Transverse colon (tissue), 4 donors: ENCODE measurements around the gene WDFY3. TPM values are rescaled to one million over a fixed set of nuclear protein-coding genes. Genes with fewer than 3 reads are reported as not detected.

Source experiments
- DNase-seq: peaks from one replicate; pipeline ENCODE4 v3.0.0-alpha.2; 2019
- H3K27ac ChIP-seq, 4 donors: fragments of 200-600 bp; sonication (generic); 2 replicates each; pipeline ENCODE4 v1.5.1; 2016 to 2018; ENCODE audit warnings: inconsistent platforms in 4 of 4
- H3K27me3 ChIP-seq: fragments of 200-600 bp; sonication (generic); 2 replicates; pipeline ENCODE4 v1.5.1; 2017; ENCODE audit warnings: inconsistent platforms
- H3K36me3 ChIP-seq, 4 donors: fragments of 200-600 bp; sonication (generic); 2 replicates each; pipeline ENCODE4 v1.5.1; 2017 to 2019; ENCODE audit warnings: inconsistent platforms in 4 of 4
- H3K4me1 ChIP-seq, 4 donors: fragments of 200-600 bp; sonication (generic); 2 replicates each; pipeline ENCODE4 v1.5.1; 2017 to 2020; ENCODE audit warnings: inconsistent platforms in 4 of 4
- H3K4me3 ChIP-seq, 4 donors: fragments of 200-600 bp; sonication (generic); 1 replicate in 1 of 4; 2 replicates in 3 of 4; pipeline versions ENCODE4 v1.5.1 to v1.6.1; 2017 to 2019; ENCODE audit warnings: inconsistent platforms in 4 of 4
- H3K9me3 ChIP-seq, 2 donors: fragments of 200-600 bp; sonication (generic); 2 replicates each; pipeline ENCODE4 v1.5.1; 2017 to 2019; ENCODE audit warnings: inconsistent platforms in 2 of 2
- CTCF ChIP-seq, 5 experiments: fragments of 200-600 bp in 3 of 5; fragments of 450-650 bp in 2 of 5; sonication (generic) in 3 of 5; IDR thresholded peaks; 1 replicate in 2 of 5; 2 replicates in 3 of 5; pipeline ENCODE4 v1.5.1; 2016 to 2017; ENCODE audit warnings: antibody characterized with exemption in 5 of 5, inconsistent platforms in 3 of 5, mild to moderate bottlenecking in 2 of 5, moderate library complexity in 1 of 5
- EP300 ChIP-seq: sonication (generic); formaldehyde crosslinking; IDR thresholded peaks from one replicate; pipeline ENCODE4 v1.6.1; 2017; ENCODE audit warnings: antibody characterized with exemption, low read depth
- POLR2A ChIP-seq: fragments of 450-650 bp; IDR thresholded peaks from one replicate; pipeline ENCODE4 v1.6.1; 2016; ENCODE audit warnings: antibody characterized with exemption, mild to moderate bottlenecking, moderate library complexity
- POLR2AphosphoS5 ChIP-seq, 3 donors: sonication (generic); formaldehyde crosslinking; IDR thresholded peaks; one replicate each; pipeline ENCODE4 v1.6.1; 2016; ENCODE audit warnings: antibody characterized with exemption in 3 of 3
- WGBS, 2 donors: methylation state at CpG; one replicate each; pipeline ENCODE4 v1.1.5; 2018; ENCODE audit warnings: low coverage in 1 of 2; 5-methylcytosine and 5-hydroxymethylcytosine counted together
- in situ Hi-C, 4 donors: fragments of 200-750 bp; cut with MboI; loops; one replicate each; pipeline versions ENCODE4 v1.15.0 to v1.15.1; 2017; ENCODE audit warnings: low sequenced_read_pairs in 3 of 4, low pct_ligation_motif_present in 1 of 4, low pct_unique_long_range_greater_than_20kb in 1 of 4
- intact Hi-C: fragments of 100-400 bp; cut with DNase I; formaldehyde crosslinking; loops from one replicate; pipeline ENCODE4 v1.15.1; 2023; ENCODE audit warnings: low total_unique reads
- total RNA-seq, 4 donors: library from RNA; depleted of rRNA; stranded (reverse); fragments of >200 nt; gene quantifications; one replicate each; pipeline ENCODE4 v1.1.0, GENCODE V29; 2016

WDFY3 gene, protein sequence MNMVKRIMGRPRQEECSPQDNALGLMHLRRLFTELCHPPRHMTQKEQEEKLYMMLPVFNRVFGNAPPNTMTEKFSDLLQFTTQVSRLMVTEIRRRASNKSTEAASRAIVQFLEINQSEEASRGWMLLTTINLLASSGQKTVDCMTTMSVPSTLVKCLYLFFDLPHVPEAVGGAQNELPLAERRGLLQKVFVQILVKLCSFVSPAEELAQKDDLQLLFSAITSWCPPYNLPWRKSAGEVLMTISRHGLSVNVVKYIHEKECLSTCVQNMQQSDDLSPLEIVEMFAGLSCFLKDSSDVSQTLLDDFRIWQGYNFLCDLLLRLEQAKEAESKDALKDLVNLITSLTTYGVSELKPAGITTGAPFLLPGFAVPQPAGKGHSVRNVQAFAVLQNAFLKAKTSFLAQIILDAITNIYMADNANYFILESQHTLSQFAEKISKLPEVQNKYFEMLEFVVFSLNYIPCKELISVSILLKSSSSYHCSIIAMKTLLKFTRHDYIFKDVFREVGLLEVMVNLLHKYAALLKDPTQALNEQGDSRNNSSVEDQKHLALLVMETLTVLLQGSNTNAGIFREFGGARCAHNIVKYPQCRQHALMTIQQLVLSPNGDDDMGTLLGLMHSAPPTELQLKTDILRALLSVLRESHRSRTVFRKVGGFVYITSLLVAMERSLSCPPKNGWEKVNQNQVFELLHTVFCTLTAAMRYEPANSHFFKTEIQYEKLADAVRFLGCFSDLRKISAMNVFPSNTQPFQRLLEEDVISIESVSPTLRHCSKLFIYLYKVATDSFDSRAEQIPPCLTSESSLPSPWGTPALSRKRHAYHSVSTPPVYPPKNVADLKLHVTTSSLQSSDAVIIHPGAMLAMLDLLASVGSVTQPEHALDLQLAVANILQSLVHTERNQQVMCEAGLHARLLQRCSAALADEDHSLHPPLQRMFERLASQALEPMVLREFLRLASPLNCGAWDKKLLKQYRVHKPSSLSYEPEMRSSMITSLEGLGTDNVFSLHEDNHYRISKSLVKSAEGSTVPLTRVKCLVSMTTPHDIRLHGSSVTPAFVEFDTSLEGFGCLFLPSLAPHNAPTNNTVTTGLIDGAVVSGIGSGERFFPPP (N-terminal part only)
- total RNA-seq: 100 to 1,000 TPM in 1 of 4 donors, 10 to 100 TPM in 3; 58.8 to 449 (median 69.2) TPM

DNA sequence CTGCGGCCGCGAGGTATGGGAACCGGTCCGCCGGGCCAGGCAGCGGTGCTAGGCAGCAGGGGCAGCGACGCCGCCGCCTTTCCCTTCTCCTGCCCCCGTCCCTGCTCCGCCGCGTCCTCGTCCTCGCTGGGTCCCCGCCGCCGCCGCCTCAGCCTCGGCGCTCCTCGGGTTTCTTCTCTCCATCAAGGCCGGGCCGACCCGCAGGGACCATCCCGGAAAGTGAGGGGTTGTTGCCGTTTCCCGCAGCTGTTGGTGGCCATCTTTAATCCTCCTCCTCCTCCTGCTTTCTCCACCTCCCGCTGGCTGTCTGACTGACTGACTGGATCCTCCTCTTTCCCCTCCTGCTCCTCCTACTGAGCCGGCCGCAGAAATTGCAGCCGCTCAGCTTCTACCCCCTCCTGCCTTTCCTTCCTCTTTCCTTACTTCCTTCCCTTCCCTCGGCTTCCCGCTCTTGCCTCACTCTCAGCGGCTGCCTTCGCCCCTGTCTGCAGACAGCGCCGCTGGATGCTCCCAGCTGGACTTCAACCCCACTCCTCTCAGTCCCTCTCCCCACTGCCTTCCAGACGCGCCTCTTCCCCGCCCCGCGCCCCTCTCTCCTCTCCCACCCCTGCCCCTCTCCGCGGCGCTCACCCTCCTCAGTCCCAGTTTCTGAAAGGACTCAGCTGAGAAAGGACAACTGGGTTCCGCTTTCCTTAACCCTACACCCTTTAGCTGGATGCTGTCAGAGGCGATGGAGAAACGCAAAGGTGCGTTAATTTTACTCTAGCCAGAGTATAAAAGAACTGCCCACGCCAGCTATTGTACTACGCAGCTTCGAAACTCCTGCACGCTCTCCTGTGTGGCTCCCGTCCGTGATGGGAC lies at the start of gene WDFY3:
WDFY3 (minus strand) TSS at position 309 of the 861 bp plus-strand sequence. CDS start 106,099 bp downstream, outside the sequence.
- H3K36me3 ChIP-seq: no peaks in the 10 kb centered on the region
- H3K9me3 ChIP-seq: no peaks in the 10 kb centered on the region
- H3K27me3 ChIP-seq: no peaks in the 10 kb centered on the region
- in situ Hi-C loops: loop anchor here in 1 of 4 donors (25.0 kb wide), 1 partner anchor 204 kb away; no protein-coding TSS in a partner anchor
- peak within 1 kb of the TSS; percentile 93 to 94 (median 94) for H3K27ac ChIP-seq
- 2 to 5% methylated on average over 22 to 51 of the region's 58 CpGs for WGBS, 2 donors
- intact Hi-C loops: no loop called here
- peak within 1 kb of the TSS; percentile 60 to 96 (median 82) for H3K4me3 ChIP-seq
- no peak for TF ChIP-seq CTCF (IDR thresholded peaks at IDR 0.05)
- TF ChIP-seq POLR2A: peak; percentile 69
- peak; percentile 68 to 77 (median 73) for TF ChIP-seq POLR2AphosphoS5 (IDR thresholded peaks at IDR 0.05)
- peaks cover 6 to 33% (median 14%) of the 10 kb centered on the region in 4 donors for H3K4me1 ChIP-seq
- peak; percentile 81 for DNase-seq

DNA sequence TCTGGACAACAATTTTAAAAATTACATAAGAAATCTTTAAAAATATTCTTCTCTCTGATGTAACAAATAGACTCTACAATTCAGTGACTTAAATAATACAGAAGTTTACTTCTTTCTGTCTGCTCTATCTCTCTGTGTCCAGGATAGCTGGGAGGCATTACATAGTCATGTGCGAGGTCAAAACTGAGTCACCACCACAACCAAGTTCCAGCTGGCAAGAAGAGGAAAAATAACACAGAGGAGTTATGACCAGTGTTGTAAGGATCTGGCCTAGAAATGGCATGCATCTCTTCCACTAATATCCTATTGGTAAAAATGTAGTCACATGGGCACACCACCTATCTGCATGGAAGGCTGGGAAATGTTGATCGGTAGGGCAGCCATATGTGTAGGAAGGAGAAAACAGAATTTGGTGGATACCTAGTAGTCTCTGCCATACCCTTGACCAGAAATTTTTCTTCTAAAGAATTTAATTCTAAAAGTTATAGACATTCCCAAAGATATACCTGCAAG lies 39.4 kb upstream of the WDFY3 start:
- TF ChIP-seq CTCF (IDR thresholded peaks at IDR 0.05) (no peak), POLR2A (no peak), POLR2AphosphoS5 (IDR thresholded peaks at IDR 0.05) (no peak), EP300 (no peak)
- WGBS, 2 donors: 77 to 100% methylated on average over 1 to 2 of the region's 2 CpGs
- intact Hi-C loops: no loop called here

GRCh38 chr4:85000343-85000742 lies 33.9 kb upstream of the WDFY3 start:
- no peaks in the 10 kb centered on the region for H3K4me1 ChIP-seq
- H3K9me3 ChIP-seq: no peaks in the 10 kb centered on the region
- in situ Hi-C loops: no loop called here
- intact Hi-C loops: no loop called here
- no peak overlapping the region for H3K4me3 ChIP-seq
- no peaks in the 10 kb centered on the region for H3K27me3 ChIP-seq
- TF ChIP-seq CTCF (IDR thresholded peaks at IDR 0.05): no peak
- TF ChIP-seq POLR2AphosphoS5 (IDR thresholded peaks at IDR 0.05): no peak
- no peak for TF ChIP-seq EP300
- TF ChIP-seq POLR2A: no peak
- WGBS, 2 donors: 56 to 59% methylated on average over 3 of the region's 3 CpGs
- DNase-seq: no peak
- no peak overlapping the region for H3K27ac ChIP-seq
- H3K36me3 ChIP-seq: no peaks in the 10 kb centered on the region

More for the DNA sequence above, 39.4 kb upstream of the WDFY3 start:
- Histone ChIP-seq H3K4me3 (no peak overlapping the region), H3K9me3 (no peaks in the 10 kb centered on the region), H3K36me3 (no peaks in the 10 kb centered on the region), H3K27ac (no peak overlapping the region), H3K4me1 (no peaks in the 10 kb centered on the region), H3K27me3 (no peaks in the 10 kb centered on the region)
- DNase-seq: no peak
- in situ Hi-C loops: no loop called here
